ENCODE data around the gene LAMA5. TPM values are rescaled to one million over a fixed set of nuclear protein-coding genes. Genes with fewer than 3 reads are reported as not detected.

LAMA5 gene
- total and polyA plus RNA-seq, 2 experiments from 2014 or later = 201 to 298 TPM

GRCh38 chr20:62393335-62393665 lies 26.2 kb upstream of the LAMA5 start:
- Mint-ChIP-seq H3K9me3 (peaks cover 4% of the 10 kb centered on the region; the same call in 2 of the 3 replicates), H3K27me3 (ENCODE audit: insufficient read depth, low read depth, poor library complexity) (peaks cover 23% of the 10 kb centered on the region), H3K36me3 (ENCODE audit: low read depth) (peaks cover 32% of the 10 kb centered on the region), H3K27ac (peak overlapping the region; percentile 56; the same call in 1 of the 2 replicates), H3K4me3 (no peak overlapping the region), H3K4me1 (peaks cover 10% of the 10 kb centered on the region; the same call in 2 of the 3 replicates)
- Histone ChIP-seq H2AFZ (no peak overlapping the region), H3F3A (replicated peaks; ENCODE audit: low read depth) (peaks cover 25% of the 10 kb centered on the region), H3K9me2 (ENCODE audit: insufficient read depth) (no peaks in the 10 kb centered on the region), H3K4me1 (ENCODE audit: insufficient read depth) (no peaks in the 10 kb centered on the region; the same call in 1 of the 2 replicates), H3K4me2 (no peak overlapping the region), H4K20me1 (replicated peaks; ENCODE audit: insufficient read depth) (peaks cover 9% of the 10 kb centered on the region; the same call in 1 of the 2 replicates), H3K27ac (ENCODE audit: low read depth) (no peak overlapping the region), H3K27me3 (ENCODE audit: insufficient read depth) (no peaks in the 10 kb centered on the region), H3K36me3 (ENCODE audit: insufficient read depth) (peaks cover 8% of the 10 kb centered on the region), H3K79me2 (replicated peaks; ENCODE audit: insufficient read depth) (peaks cover 2% of the 10 kb centered on the region), H3K4me3 (no peak overlapping the region)
- TF ChIP-seq CTCF (conservative IDR thresholded peaks at IDR 0.05; ENCODE audit: low read depth in 2 of 2) = no peak
- no peak for TF ChIP-seq EZH2 (IDR thresholded peaks at IDR 0.05; ENCODE audit: low read depth, unreplicated experiment)
- TF ChIP-seq STAT1 (IDR thresholded peaks at IDR 0.05; ENCODE audit: unreplicated experiment) = no peak
- TF ChIP-seq NANOG (IDR thresholded peaks at IDR 0.05; ENCODE audit: borderline replicate concordance) = no peak
- TF ChIP-seq POLR2AphosphoS5 (IDR thresholded peaks at IDR 0.05; ENCODE audit: low read depth) = no peak
- no peak for DNase-seq (ENCODE audit: low spot score)
- ATAC-seq = no peak

- Mint-ChIP-seq H3K27me3 (ENCODE audit: insufficient read depth, low read depth, poor library complexity) (peaks cover 24% of the 10 kb centered on the region), H3K4me3 (no peak overlapping the region), H3K36me3 (ENCODE audit: low read depth) (peaks cover 33% of the 10 kb centered on the region), H3K4me1 (peaks cover 15% of the 10 kb centered on the region), H3K9me3 (no peaks in the 10 kb centered on the region), H3K27ac (no peak overlapping the region)
- no peak for DNase-seq (ENCODE audit: low spot score)
- H3K27ac ChIP-seq (ENCODE audit: low read depth) = no peak overlapping the region
- H3K4me2 ChIP-seq = no peak overlapping the region
- H3K4me1 ChIP-seq (ENCODE audit: insufficient read depth) = peaks cover 1% of the 10 kb centered on the region; the same call in 1 of the 2 replicates
- no peak for ATAC-seq
- H3K4me3 ChIP-seq = no peak overlapping the region
- H3K36me3 ChIP-seq (ENCODE audit: insufficient read depth) = peaks cover 11% of the 10 kb centered on the region
- H3F3A ChIP-seq (replicated peaks; ENCODE audit: low read depth) = peaks cover 30% of the 10 kb centered on the region
- H3K9me2 ChIP-seq (ENCODE audit: insufficient read depth) = no peaks in the 10 kb centered on the region
- H2AFZ ChIP-seq = no peak overlapping the region
- peaks cover 14% of the 10 kb centered on the region for H4K20me1 ChIP-seq (replicated peaks; ENCODE audit: insufficient read depth)
- H3K79me2 ChIP-seq (replicated peaks; ENCODE audit: insufficient read depth) = peaks cover 7% of the 10 kb centered on the region
- H3K27me3 ChIP-seq (ENCODE audit: insufficient read depth) = no peaks in the 10 kb centered on the region
- TF ChIP-seq CTCF (conservative IDR thresholded peaks at IDR 0.05; ENCODE audit: low read depth in 2 of 2) = no peak
- TF ChIP-seq EZH2phosphoT487 (IDR thresholded peaks at IDR 0.05; ENCODE audit: unreplicated experiment) = no peak
- TF ChIP-seq ZNF331 (CRISPR knock-in tag; IDR thresholded peaks at IDR 0.05; ENCODE audit: low read depth) = no peak
- TF ChIP-seq EZH2 (IDR thresholded peaks at IDR 0.05; ENCODE audit: low read depth, unreplicated experiment) = no peak
- no peak for TF ChIP-seq REST (IDR thresholded peaks at IDR 0.05; ENCODE audit: unreplicated experiment)
- TF ChIP-seq STAT1 (IDR thresholded peaks at IDR 0.05; ENCODE audit: unreplicated experiment) = no peak
- TF ChIP-seq ZNF114 (CRISPR knock-in tag; IDR thresholded peaks at IDR 0.05) = no peak
- no peak for TF ChIP-seq POLR2AphosphoS5 (IDR thresholded peaks at IDR 0.05; ENCODE audit: low read depth)
Measured at GRCh38 chr20:62392621-62393334, 25.7 kb upstream of the LAMA5 start.

Measured in GM23338 (cell line).